Fibroblast of the aortic adventitia (primary cell): ENCODE results near the gene CAV1. TPM values are rescaled to one million over a fixed set of nuclear protein-coding genes. Genes with fewer than 3 reads are reported as not detected.

Source experiments
- DNase-seq: peaks from one replicate; pipeline ENCODE4 v3.0.0-alpha.2; 2010; ENCODE audit warnings: low read depth
- H3K4me3 ChIP-seq: 2 replicates; pipeline ENCODE4 v1.5.1; 2011; ENCODE audit warnings: low read depth, mild to moderate bottlenecking, control low read depth, low read length, moderate library complexity
- CTCF ChIP-seq: IDR thresholded peaks from 2 replicates; pipeline ENCODE4 v1.5.1; 2011; ENCODE audit warnings: mild to moderate bottlenecking, low read length, control low read depth, inconsistent platforms; ENCODE audit not compliant: insufficient read depth
- total RNA-seq: library from RNA; depleted of rRNA; stranded (reverse); fragments of >200 nt; gene quantifications from 2 replicates; pipeline ENCODE4 v1.2.3, GENCODE V29; 2012; ENCODE audit warnings: low replicate concordance

CAV1 gene
- total RNA-seq, 1 donor, result 598 TPM

GRCh38 chr7:116552602-116553001, 27.8 kb downstream of the CAV1 start:
- no peak for TF ChIP-seq CTCF
- no peak for DNase-seq
- no peak overlapping the region for H3K4me3 ChIP-seq

GRCh38 chr7:116553168-116553964, 28.5 kb downstream of the CAV1 start:
- TF ChIP-seq CTCF, result no peak
- DNase-seq, result no peak
- no peak overlapping the region for H3K4me3 ChIP-seq

- DNase-seq, result peak; percentile 57
- no peak for TF ChIP-seq CTCF
- no peak overlapping the region for H3K4me3 ChIP-seq
Measured at GRCh38 chr7:116554436-116554835, 29.6 kb downstream of the CAV1 start.

GRCh38 chr7:116554911-116555310, 30.1 kb downstream of the CAV1 start:
- H3K4me3 ChIP-seq, result no peak overlapping the region
- no peak for TF ChIP-seq CTCF
- no peak for DNase-seq

GRCh38 chr7:116557066-116557585, 32.3 kb downstream of the CAV1 start:
- no peak overlapping the region for H3K4me3 ChIP-seq
- DNase-seq, result no peak
- no peak for TF ChIP-seq CTCF

- H3K4me3 ChIP-seq, result no peak overlapping the region
- TF ChIP-seq CTCF, result no peak
- no peak for DNase-seq
Measured at GRCh38 chr7:116557901-116558300, 33.1 kb downstream of the CAV1 start.
